ENCODE data around the gene B4GALT5. TPM values are rescaled to one million over a fixed set of nuclear protein-coding genes. Genes with fewer than 3 reads are reported as not detected.

Gene B4GALT5
- total RNA-seq, 1 experiment from 2014 or later: 77.0 TPM

- H3K4me1 Mint-ChIP-seq: peaks cover 43 to 54% of the 10 kb centered on the region in 2 experiments
- H2BK20ac ChIP-seq (ENCODE audit: low read depth, low read length, poor library complexity, severe bottlenecking): no peak overlapping the region
- H2BK5ac ChIP-seq (ENCODE audit: insufficient read length, low read length): no peak overlapping the region
- H3K23ac ChIP-seq (ENCODE audit: insufficient read length, low read depth, low read length): no peak overlapping the region
- no peak overlapping the region for H2BK15ac ChIP-seq (ENCODE audit: low read depth, low read length)
- no peaks in the 10 kb centered on the region for H3K27me3 ChIP-seq (ENCODE audit: insufficient read depth, low read length)
- no peak overlapping the region for H3K18ac ChIP-seq (ENCODE audit: insufficient read length, low read depth, low read length)
- no peak overlapping the region for H4K91ac ChIP-seq (ENCODE audit: insufficient read length, low read depth, low read length)
- H4K5ac ChIP-seq (ENCODE audit: insufficient read length, low read depth, low read length): no peak overlapping the region
- H3K27ac Mint-ChIP-seq: peak overlapping the region in 2 of 3 experiments; percentile 1 to 57; a peak in 3 of 7 replicates
- no peak for DNase-seq
- H3K9ac ChIP-seq (ENCODE audit: extremely low read depth, insufficient read length, low read length): no peak overlapping the region
- H3K14ac ChIP-seq (ENCODE audit: insufficient read depth, low read length): peak overlapping the region; percentile 33; the same call in 1 of the 2 replicates
- H3K79me2 ChIP-seq (ENCODE audit: insufficient read depth, low read length): peaks cover 52% of the 10 kb centered on the region; the same call in 1 of the 2 replicates
- WGBS (ENCODE audit: extremely low coverage, insufficient read length, low lambda C conversion rate): no CpG with 5 or more reads among the region's 7 CpGs
- no peaks in the 10 kb centered on the region for H3K9me3 Mint-ChIP-seq
- no peaks in the 10 kb centered on the region for H4K20me1 ChIP-seq (ENCODE audit: control insufficient read depth, insufficient read depth, insufficient read length)
- no peak overlapping the region for H3K4ac ChIP-seq (ENCODE audit: low read depth, low read length)
- no peak overlapping the region for H3K4me3 Mint-ChIP-seq
- H2AK5ac ChIP-seq (ENCODE audit: insufficient read length, low read length): no peak overlapping the region
- no peak overlapping the region for H2BK12ac ChIP-seq (ENCODE audit: insufficient read length, low read depth, low read length)
- no peak overlapping the region for H3K56ac ChIP-seq (ENCODE audit: insufficient read length, low read depth, low read length)
- no peak overlapping the region for H4K8ac ChIP-seq (replicated peaks; ENCODE audit: insufficient read length, low read depth, low read length)
- H3K4me1 ChIP-seq (ENCODE audit: insufficient read depth, low read length): peaks cover 10% of the 10 kb centered on the region; the same call in 1 of the 2 replicates
- no peaks in the 10 kb centered on the region for H3K9me3 ChIP-seq (ENCODE audit: control insufficient read depth, low read depth, low read length)
- H2BK120ac ChIP-seq (ENCODE audit: low read depth, low read length, poor library complexity, severe bottlenecking): no peak overlapping the region
- H3K36me3 Mint-ChIP-seq (ENCODE audit: insufficient read depth in 1 of 3, low read depth in 3 of 3): no peaks in the 10 kb centered on the region
- H3K23me2 ChIP-seq (ENCODE audit: insufficient read length, low read depth, low read length, poor library complexity, severe bottlenecking): no peaks in the 10 kb centered on the region
- no peak overlapping the region for H3K27ac ChIP-seq (ENCODE audit: insufficient read length, low read depth, low read length)
- TF ChIP-seq CTCF (conservative IDR thresholded peaks at IDR 0.05): no peak
- H3K4me2 ChIP-seq (ENCODE audit: insufficient read depth, insufficient read length, low read length): no peak overlapping the region
- no peak overlapping the region for H2AFZ ChIP-seq (ENCODE audit: low read length)
- no peaks in the 10 kb centered on the region for H3K79me1 ChIP-seq (ENCODE audit: insufficient read depth, low read depth, low read length, poor library complexity, severe bottlenecking)
- H3K27me3 Mint-ChIP-seq (ENCODE audit: low read depth): no peaks in the 10 kb centered on the region
- no peak overlapping the region for H3T11ph ChIP-seq (ENCODE audit: low read length)
These were observed 47.9 kb downstream of the B4GALT5 start for GRCh38 chr20:49665796-49666195.
